ENCODE measurements around the gene C2.

C2 gene

DNA sequence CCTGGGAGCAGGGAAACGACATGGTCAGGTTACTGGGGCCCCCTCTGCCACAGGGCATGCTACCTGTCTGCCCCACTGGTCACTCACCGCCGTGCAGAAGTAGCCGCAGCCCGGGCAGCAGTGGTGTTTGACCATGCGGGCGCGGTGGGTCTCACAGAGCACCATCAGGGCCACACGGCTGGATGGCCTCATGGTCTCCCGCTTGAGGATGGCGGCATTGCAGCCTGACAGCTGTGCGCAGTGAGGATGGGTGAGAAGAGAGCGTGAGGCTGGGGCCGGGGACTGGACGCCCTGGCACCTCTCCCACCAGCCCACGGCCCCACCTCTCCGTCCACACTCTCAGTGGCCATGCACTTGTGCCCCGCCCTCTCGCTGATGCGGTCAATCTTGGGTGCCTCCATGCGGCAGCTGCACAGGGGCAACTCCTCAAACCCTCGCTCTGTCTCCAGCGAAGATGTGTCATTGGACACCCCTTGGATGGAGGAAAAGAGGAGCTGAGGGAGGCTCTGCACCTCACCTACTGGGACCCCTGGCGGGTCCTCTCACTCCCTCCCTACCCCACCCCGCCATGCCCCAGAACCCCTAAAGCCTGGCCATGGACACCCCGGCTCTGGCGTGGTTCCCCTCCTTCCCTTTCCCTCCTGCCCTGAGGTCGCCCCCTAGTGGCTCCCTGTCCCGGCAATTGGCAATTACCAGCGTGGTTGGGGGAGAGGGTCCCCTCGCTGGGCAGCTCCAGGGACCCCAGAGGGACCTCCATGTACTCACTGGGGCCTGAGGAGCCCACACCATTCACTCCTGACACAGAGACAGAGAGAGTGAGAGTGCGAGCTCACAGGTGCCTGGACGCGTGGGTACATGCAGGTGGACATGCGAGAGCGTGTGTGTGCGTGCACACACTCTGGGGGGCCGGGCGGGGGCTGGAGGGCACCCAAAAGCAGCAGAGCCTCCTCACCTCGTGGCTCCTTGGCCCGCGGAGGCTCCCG, 39.0 kb upstream of the C2 start:
- no peak overlapping the region for H3K4me3 ChIP-seq (ENCODE audit: low read depth, low read length)
- TF ChIP-seq, protein P1, sequence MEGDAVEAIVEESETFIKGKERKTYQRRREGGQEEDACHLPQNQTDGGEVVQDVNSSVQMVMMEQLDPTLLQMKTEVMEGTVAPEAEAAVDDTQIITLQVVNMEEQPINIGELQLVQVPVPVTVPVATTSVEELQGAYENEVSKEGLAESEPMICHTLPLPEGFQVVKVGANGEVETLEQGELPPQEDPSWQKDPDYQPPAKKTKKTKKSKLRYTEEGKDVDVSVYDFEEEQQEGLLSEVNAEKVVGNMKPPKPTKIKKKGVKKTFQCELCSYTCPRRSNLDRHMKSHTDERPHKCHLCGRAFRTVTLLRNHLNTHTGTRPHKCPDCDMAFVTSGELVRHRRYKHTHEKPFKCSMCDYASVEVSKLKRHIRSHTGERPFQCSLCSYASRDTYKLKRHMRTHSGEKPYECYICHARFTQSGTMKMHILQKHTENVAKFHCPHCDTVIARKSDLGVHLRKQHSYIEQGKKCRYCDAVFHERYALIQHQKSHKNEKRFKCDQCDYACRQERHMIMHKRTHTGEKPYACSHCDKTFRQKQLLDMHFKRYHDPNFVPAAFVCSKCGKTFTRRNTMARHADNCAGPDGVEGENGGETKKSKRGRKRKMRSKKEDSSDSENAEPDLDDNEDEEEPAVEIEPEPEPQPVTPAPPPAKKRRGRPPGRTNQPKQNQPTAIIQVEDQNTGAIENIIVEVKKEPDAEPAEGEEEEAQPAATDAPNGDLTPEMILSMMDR (IDR thresholded peaks at IDR 0.05; ENCODE audit: insufficient read depth, low read depth, low read length, missing control alignments) = peak; percentile 79
- peak; percentile 38 for DNase-seq (ENCODE audit: low read depth)

DNA sequence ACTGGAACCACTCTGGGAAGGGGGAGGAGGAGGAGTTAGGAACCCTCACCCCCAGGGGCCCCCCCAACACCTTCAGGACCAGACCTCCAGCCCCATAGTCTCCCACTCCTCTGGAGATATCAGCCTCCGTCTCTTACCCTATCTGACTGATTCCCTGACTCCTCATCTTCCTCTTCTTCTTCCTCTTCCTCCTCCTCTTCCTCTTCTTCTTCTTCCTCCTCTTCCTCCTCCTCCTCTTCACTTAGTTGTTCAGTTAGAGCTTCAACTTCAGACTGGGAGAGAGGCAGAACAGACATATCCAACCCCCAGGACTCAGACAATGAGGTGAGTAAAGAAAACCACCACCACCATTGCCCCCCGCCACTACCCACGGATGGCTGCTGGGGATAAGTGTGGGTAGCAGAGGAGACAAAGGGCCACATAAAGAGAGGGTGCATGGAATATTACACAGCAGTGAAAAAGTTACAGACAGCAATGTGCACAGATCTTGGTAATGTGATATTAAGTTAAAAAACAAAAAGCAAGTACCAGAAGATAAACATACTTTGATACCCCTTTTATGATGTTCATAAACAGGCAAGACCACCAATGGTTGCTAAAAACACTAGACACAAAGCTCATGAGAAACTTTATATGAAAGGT, 38.1 kb upstream of the C2 start:
- TF ChIP-seq, protein P1 (IDR thresholded peaks at IDR 0.05; ENCODE audit: insufficient read depth, low read depth, low read length, missing control alignments) = no peak
- DNase-seq (ENCODE audit: low read depth) = no peak
- H3K4me3 ChIP-seq (ENCODE audit: low read depth, low read length) = no peak overlapping the region

DNA sequence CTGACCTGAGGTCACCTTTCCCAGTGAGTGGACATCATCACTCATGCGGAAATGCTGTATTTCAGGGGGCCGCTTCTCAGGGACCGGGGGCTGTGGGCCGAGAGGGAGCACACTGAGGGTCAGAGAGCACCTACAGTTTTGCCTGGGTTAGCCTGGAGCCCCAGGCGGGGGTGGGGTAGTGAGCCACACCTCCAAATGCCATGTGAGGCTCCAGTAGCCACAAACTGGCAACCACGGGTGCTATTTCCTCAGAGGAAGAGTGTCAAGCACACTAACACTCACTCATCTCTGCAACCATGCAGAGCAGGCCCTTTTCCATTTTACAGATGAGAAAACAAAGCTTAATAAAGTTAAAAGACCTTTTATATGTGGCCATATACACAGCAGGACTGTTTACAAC, 34.7 kb upstream of the C2 start:
- H3K4me3 ChIP-seq (ENCODE audit: low read depth, low read length) = no peak overlapping the region
- no peak for DNase-seq (ENCODE audit: low read depth)
- TF ChIP-seq, protein P1 (IDR thresholded peaks at IDR 0.05; ENCODE audit: insufficient read depth, low read depth, low read length, missing control alignments) = no peak

DNA sequence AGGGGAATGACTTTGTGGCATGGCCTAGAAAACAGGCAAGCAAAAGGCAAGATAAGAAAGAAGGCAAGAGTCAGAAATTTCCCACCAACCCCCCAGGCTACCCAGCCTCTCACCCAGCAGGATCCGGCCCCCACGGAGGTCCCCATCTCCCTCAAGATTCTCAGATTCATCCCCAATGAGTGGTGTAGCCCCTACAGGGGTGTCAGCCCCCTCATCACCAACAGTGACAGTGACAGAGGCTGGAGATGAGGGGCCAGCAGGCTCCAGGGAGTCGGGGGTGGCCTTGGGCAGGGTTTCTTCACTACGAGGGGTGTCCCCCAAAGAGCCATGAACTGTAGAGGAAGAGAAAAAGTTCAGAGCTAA, 31.0 kb upstream of the C2 start:
- TF ChIP-seq, protein P1 (IDR thresholded peaks at IDR 0.05; ENCODE audit: insufficient read depth, low read depth, low read length, missing control alignments) = no peak
- no peak for DNase-seq (ENCODE audit: low read depth)
- H3K4me3 ChIP-seq (ENCODE audit: low read depth, low read length) = peak overlapping the region; percentile 78

DNA sequence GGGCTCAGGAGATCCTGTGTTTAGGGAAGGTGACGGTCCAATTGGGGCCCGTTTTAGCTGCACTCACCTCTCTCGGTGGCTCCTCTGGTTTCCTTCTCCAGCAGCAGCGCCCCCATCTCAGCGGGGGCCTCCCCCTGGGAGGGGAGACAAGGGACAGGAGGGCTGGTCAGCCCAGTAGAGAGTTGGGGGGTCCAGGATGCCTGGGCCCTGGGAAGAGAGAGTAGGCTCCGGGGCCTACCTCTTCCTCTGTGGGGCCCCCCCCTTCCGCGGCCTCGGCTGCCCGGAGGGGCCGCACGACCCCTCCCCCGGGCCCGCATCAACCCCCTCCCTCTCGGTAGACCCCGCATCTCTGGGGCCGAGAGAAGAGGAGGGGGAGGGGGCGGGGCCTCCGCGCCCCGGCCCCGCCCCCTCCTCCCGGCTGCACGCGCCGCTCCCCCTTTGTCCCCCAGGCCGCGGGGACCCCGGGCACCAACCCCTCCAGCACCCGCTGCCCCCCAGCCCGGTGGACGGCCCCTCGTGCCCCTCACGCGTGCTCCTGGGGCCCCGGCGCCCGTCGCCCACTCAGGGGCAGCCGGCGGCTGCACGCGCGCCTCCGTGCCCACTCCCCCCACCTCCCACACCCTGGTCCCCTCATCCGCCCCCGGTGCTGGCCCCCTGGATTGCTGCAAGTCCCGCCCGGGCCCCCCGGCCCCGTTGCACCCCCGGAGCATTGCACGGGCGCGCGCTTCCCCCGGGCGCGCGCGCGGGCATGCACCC, 30.5 kb upstream of the C2 start:
- TF ChIP-seq, protein P1 (IDR thresholded peaks at IDR 0.05; ENCODE audit: insufficient read depth, low read depth, low read length, missing control alignments) = no peak
- DNase-seq (ENCODE audit: low read depth) = no peak
- peak overlapping the region; percentile 78 for H3K4me3 ChIP-seq (ENCODE audit: low read depth, low read length)

DNA sequence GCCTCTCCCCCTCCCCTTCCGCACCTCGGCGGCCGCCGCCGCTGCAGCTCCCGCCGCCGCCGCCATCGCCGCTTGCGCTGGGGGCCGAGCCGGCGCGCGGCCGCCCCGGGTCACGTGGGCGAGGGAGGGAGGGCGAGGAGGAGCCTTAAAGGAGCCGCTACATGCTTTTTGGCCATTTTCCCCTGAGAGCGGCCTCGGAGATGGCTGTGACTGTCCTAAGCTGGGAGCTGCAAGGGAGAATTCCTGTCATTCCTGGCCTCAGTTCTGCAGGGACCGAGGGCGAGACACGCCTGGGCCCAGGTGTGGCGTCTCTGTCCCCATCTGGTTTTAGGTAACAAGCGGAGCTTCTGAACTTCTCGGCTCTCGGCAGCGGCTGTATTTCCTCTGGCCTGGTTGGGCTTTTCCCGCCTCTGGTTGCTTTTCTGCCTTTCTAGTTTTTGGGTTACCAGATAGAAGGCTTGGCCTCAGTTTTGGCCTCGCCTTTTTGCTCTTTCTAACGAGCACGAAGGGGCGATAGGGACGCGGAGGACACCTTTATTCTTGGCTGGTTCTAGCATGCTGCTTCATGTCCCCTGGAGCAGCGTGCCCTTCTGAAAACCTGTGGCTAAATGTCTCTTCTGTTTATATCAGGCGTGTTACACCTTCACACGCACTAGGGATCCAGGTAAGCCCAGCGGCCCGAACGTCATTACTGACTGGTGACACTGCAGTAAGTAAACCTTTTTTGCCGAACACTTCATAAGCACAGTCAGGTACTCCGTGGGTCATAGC, 29.7 kb upstream of the C2 start, which contains the start of gene EHMT2:
EHMT2 (minus strand) TSS at position 87 of the 771 bp plus-strand sequence; CDS start at position 66, 21 bp downstream.
- peak; percentile 89 for DNase-seq (ENCODE audit: low read depth)
- TF ChIP-seq, protein P1 (IDR thresholded peaks at IDR 0.05; ENCODE audit: insufficient read depth, low read depth, low read length, missing control alignments) = no peak
- peak within 1 kb of the TSS; percentile 91 for H3K4me3 ChIP-seq (ENCODE audit: low read depth, low read length)
